Measurements from ENCODE around the gene TMTC3. TPM values are rescaled to one million over a fixed set of nuclear protein-coding genes. Genes with fewer than 3 reads are reported as not detected.

The TMTC3 gene
- polyA plus RNA-seq, 1 of the 3 experiments (the other 2 are of a cell fraction): 2.8 TPM

DNA sequence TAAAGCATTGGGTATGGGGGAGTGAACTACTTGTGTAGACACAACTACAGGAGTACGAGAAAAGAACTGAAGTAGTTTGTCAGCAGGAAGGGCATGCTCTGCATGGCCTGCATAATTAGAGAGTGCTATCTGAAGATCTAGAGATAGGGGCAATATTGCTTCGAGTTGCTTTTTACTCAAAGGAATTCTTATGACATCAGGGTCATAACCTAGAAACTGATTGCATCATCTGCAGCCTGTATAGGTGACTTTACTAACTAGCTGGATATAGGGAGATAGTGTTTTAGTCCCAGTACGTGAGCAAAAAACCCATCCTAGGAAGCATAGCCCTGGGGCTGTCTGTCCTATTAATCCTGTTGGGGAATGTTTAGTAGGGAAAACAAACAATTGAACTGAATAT lies 39.8 kb downstream of the TMTC3 start:
- Histone ChIP-seq H3K4me2 (no peak overlapping the region), H3K27me3 (ENCODE audit: insufficient read depth) (no peaks in the 10 kb centered on the region), H3K36me3 (replicated peaks in 1 of 2; ENCODE audit: control insufficient read depth in 1 of 2, insufficient read depth in 2 of 2, low read length in 1 of 2) (peaks cover 32 to 41% of the 10 kb centered on the region in 2 experiments), H3K9me3 (no peaks in the 10 kb centered on the region), H3K9me2 (no peaks in the 10 kb centered on the region), H3F3A (replicated peaks; ENCODE audit: insufficient read depth) (peaks cover 7% of the 10 kb centered on the region), H4K20me1 (ENCODE audit: insufficient read depth) (no peaks in the 10 kb centered on the region), H3K79me2 (ENCODE audit: insufficient read depth) (0 out of 2 replicates have a peak, but pooled peaks cover 3% of the 10 kb centered on the region), H3K27ac (ENCODE audit: low read depth in 2 of 2, low read length in 1 of 2) (no peak overlapping the region), H3K4me1 (ENCODE audit: control insufficient read depth in 1 of 2, insufficient read depth in 2 of 2, low read depth in 1 of 2, low read length in 1 of 2) (no peaks in the 10 kb centered on the region; a peak in 1 of 4 replicates), H3K4me3 (ENCODE audit: low read depth in 2 of 2, low read length in 1 of 2) (no peak overlapping the region), H2AFZ (ENCODE audit: low read depth) (no peak overlapping the region), H3K9ac (no peak overlapping the region)
- WGBS (ENCODE audit: low lambda C conversion rate): 83% methylated on average over 3 of the region's 3 CpGs
- no peak for TF ChIP-seq CHD2 (IDR thresholded peaks at IDR 0.05; ENCODE audit: low read length, partially characterized antibody)
- TF ChIP-seq POLR2AphosphoS5 (IDR thresholded peaks at IDR 0.05; ENCODE audit: low read depth, low read length): no peak
- no peak for TF ChIP-seq TEAD4 (IDR thresholded peaks at IDR 0.05; ENCODE audit: borderline replicate concordance, insufficient read depth)
- TF ChIP-seq MEF2A (IDR thresholded peaks at IDR 0.05; ENCODE audit: borderline replicate concordance, low read depth): no peak
- TF ChIP-seq, protein P1, sequence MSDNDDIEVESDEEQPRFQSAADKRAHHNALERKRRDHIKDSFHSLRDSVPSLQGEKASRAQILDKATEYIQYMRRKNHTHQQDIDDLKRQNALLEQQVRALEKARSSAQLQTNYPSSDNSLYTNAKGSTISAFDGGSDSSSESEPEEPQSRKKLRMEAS (IDR thresholded peaks at IDR 0.05; ENCODE audit: low read depth): no peak
- TF ChIP-seq FOXJ3 (CRISPR knock-in tag; IDR thresholded peaks at IDR 0.05): no peak
- no peak for TF ChIP-seq EZH2phosphoT487 (IDR thresholded peaks at IDR 0.05; ENCODE audit: borderline replicate concordance, low read depth)
- no peak for TF ChIP-seq FOSL2 (IDR thresholded peaks at IDR 0.05; ENCODE audit: borderline replicate concordance, low read depth)
- TF ChIP-seq, protein P2, sequence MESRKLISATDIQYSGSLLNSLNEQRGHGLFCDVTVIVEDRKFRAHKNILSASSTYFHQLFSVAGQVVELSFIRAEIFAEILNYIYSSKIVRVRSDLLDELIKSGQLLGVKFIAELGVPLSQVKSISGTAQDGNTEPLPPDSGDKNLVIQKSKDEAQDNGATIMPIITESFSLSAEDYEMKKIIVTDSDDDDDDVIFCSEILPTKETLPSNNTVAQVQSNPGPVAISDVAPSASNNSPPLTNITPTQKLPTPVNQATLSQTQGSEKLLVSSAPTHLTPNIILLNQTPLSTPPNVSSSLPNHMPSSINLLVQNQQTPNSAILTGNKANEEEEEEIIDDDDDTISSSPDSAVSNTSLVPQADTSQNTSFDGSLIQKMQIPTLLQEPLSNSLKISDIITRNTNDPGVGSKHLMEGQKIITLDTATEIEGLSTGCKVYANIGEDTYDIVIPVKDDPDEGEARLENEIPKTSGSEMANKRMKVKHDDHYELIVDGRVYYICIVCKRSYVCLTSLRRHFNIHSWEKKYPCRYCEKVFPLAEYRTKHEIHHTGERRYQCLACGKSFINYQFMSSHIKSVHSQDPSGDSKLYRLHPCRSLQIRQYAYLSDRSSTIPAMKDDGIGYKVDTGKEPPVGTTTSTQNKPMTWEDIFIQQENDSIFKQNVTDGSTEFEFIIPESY (IDR thresholded peaks at IDR 0.05; ENCODE audit: borderline replicate concordance, low read depth): no peak
- no peak for TF ChIP-seq RXRA (IDR thresholded peaks at IDR 0.05; ENCODE audit: borderline replicate concordance, low read depth)
- ChIA-PET CTCF (no interaction called here), POLR2A (no interaction called here)
- no peak for DNase-seq

DNA sequence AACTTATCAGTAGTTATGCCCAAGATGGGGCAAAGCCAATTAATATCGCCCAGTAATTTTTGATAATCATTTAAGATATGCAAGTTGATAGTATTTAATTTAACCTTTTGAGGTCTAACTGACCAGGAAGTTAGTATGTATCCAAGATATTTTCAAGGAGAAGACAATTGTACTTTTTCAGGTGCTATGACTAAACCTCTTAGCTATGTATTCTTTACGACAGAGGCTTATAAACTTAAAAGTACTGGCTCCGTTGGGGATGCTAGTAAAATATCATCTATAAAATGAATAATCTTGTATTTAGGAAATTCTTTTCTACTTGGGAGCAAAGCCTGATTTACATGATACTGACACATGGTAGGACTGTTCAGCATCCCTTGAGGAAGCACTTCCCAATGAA lies 40.3 kb downstream of the TMTC3 start:
- no peaks in the 10 kb centered on the region for H3K9me3 ChIP-seq
- no peaks in the 10 kb centered on the region; a peak in 1 of 4 replicates for H3K4me1 ChIP-seq (ENCODE audit: control insufficient read depth in 1 of 2, insufficient read depth in 2 of 2, low read depth in 1 of 2, low read length in 1 of 2)
- H3F3A ChIP-seq (replicated peaks; ENCODE audit: insufficient read depth): peaks cover 9% of the 10 kb centered on the region
- H3K27me3 ChIP-seq (ENCODE audit: insufficient read depth): no peaks in the 10 kb centered on the region
- no peak overlapping the region for H3K27ac ChIP-seq (ENCODE audit: low read depth in 2 of 2, low read length in 1 of 2)
- no peak for DNase-seq
- H4K20me1 ChIP-seq (ENCODE audit: insufficient read depth): no peaks in the 10 kb centered on the region
- ChIA-PET POLR2A (no interaction called here), CTCF (no interaction called here)
- peaks cover 3% of the 10 kb centered on the region; the same call in 1 of the 2 replicates for H3K79me2 ChIP-seq (ENCODE audit: insufficient read depth)
- no peak overlapping the region for H2AFZ ChIP-seq (ENCODE audit: low read depth)
- no peak overlapping the region for H3K4me2 ChIP-seq
- WGBS (ENCODE audit: low lambda C conversion rate): 89% methylated on average over 3 of the region's 3 CpGs
- H3K9ac ChIP-seq: no peak overlapping the region
- H3K4me3 ChIP-seq (ENCODE audit: low read depth in 2 of 2, low read length in 1 of 2): no peak overlapping the region
- H3K9me2 ChIP-seq: no peaks in the 10 kb centered on the region
- peaks cover 34 to 41% of the 10 kb centered on the region in 2 experiments for H3K36me3 ChIP-seq (replicated peaks in 1 of 2; ENCODE audit: control insufficient read depth in 1 of 2, insufficient read depth in 2 of 2, low read length in 1 of 2)
- no peak for TF ChIP-seq NFIC (IDR thresholded peaks at IDR 0.05; ENCODE audit: borderline replicate concordance)
- no peak for TF ChIP-seq SIN3A (IDR thresholded peaks at IDR 0.05; ENCODE audit: borderline replicate concordance, low read depth, low read length)
- TF ChIP-seq, protein P1 (IDR thresholded peaks at IDR 0.05; ENCODE audit: low read depth): no peak
- TF ChIP-seq, protein P3, sequence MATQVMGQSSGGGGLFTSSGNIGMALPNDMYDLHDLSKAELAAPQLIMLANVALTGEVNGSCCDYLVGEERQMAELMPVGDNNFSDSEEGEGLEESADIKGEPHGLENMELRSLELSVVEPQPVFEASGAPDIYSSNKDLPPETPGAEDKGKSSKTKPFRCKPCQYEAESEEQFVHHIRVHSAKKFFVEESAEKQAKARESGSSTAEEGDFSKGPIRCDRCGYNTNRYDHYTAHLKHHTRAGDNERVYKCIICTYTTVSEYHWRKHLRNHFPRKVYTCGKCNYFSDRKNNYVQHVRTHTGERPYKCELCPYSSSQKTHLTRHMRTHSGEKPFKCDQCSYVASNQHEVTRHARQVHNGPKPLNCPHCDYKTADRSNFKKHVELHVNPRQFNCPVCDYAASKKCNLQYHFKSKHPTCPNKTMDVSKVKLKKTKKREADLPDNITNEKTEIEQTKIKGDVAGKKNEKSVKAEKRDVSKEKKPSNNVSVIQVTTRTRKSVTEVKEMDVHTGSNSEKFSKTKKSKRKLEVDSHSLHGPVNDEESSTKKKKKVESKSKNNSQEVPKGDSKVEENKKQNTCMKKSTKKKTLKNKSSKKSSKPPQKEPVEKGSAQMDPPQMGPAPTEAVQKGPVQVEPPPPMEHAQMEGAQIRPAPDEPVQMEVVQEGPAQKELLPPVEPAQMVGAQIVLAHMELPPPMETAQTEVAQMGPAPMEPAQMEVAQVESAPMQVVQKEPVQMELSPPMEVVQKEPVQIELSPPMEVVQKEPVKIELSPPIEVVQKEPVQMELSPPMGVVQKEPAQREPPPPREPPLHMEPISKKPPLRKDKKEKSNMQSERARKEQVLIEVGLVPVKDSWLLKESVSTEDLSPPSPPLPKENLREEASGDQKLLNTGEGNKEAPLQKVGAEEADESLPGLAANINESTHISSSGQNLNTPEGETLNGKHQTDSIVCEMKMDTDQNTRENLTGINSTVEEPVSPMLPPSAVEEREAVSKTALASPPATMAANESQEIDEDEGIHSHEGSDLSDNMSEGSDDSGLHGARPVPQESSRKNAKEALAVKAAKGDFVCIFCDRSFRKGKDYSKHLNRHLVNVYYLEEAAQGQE (IDR thresholded peaks at IDR 0.05; ENCODE audit: low read depth, low read length): no peak
- TF ChIP-seq SMC3 (IDR thresholded peaks at IDR 0.05; ENCODE audit: low read depth, low read length): no peak
- TF ChIP-seq GATA2 (CRISPR knock-in tag; IDR thresholded peaks at IDR 0.05): no peak
- no peak for TF ChIP-seq GABPA (IDR thresholded peaks at IDR 0.05; ENCODE audit: low read depth)
- no peak for TF ChIP-seq TCF12 (IDR thresholded peaks at IDR 0.05)
- no peak for TF ChIP-seq JUND (IDR thresholded peaks at IDR 0.05)
- no peak for TF ChIP-seq YY1 (IDR thresholded peaks at IDR 0.05; ENCODE audit: low read depth)
- no peak for TF ChIP-seq EP300 (IDR thresholded peaks at IDR 0.05; ENCODE audit: borderline replicate concordance in 1 of 2, low read depth in 1 of 2, low read length in 1 of 2)
- TF ChIP-seq RXRA (IDR thresholded peaks at IDR 0.05; ENCODE audit: borderline replicate concordance, low read depth): no peak

All from SK-N-SH (cell line).